ENCODE measurements around the gene MT1X. TPM values are rescaled to one million over a fixed set of nuclear protein-coding genes. Genes with fewer than 3 reads are reported as not detected.

Gene MT1X
- total and polyA plus RNA-seq, 2 of the 13 experiments (the other 11 are each of a cell fraction or from before 2014, with no cell fraction given) = 19.7 to 288 TPM

- TF ChIP-seq ZNF687 (CRISPR knock-in tag; IDR thresholded peaks at IDR 0.05) = no peak
These were observed 42.2 kb upstream of the MT1X start (continued) for GRCh38 chr16:56640076-56640475.

GRCh38 chr16:56641166-56641565, 41.1 kb upstream of the MT1X start:
- CTCF ChIA-PET (ENCODE audit: low intra/inter-chr PET ratio, low total read pairs) = no interaction called here
- no TSS peak for BruUV-seq (replicated peaks)
- ATAC-seq (no peak), FAIRE-seq (no peak), DNase-seq (ENCODE audit: low spot score) (no peak)
- Histone ChIP-seq H3K4me1 (ENCODE audit: insufficient read depth, low read length) (peaks cover 47% of the 10 kb centered on the region), H3K4me2 (ENCODE audit: low read depth, low read length) (no peak overlapping the region), H3K27me3 (ENCODE audit: control insufficient read depth in 1 of 2, insufficient read depth in 2 of 2, low read length in 2 of 2) (peaks cover 13 to 64% of the 10 kb centered on the region in 2 experiments; a peak in 4 of 5 replicates), H3K9me3 (ENCODE audit: low read length) (no peaks in the 10 kb centered on the region), H3K79me2 (ENCODE audit: insufficient read depth, low read length) (no peaks in the 10 kb centered on the region), H3K9ac (ENCODE audit: insufficient read depth, low read depth, low read length) (no peak overlapping the region), H3K36me3 (replicated peaks in 1 of 2; ENCODE audit: control insufficient read depth in 1 of 2, insufficient read depth in 2 of 2, low read length in 2 of 2) (no peaks in the 10 kb centered on the region), H3K4me3 (replicated peaks in 1 of 3; ENCODE audit: insufficient read depth in 1 of 3, low read depth in 2 of 3, low read length in 3 of 3) (no peak overlapping the region), H3K27ac (ENCODE audit: extremely low read length, insufficient read depth, low read length) (no peak overlapping the region), H2AFZ (ENCODE audit: low read length) (no peak overlapping the region), H4K20me1 (ENCODE audit: insufficient read depth, low read length) (no peaks in the 10 kb centered on the region)
- intact Hi-C loops (cut with micrococcal nuclease; ENCODE audit: unreplicated experiment) = no loop called here
- WGBS (ENCODE audit: low lambda C conversion rate) = 75% methylated on average over 2 of the region's 2 CpGs
- no peak for TF ChIP-seq TFDP1 (CRISPR knock-in tag; IDR thresholded peaks at IDR 0.05; ENCODE audit: borderline replicate concordance)
- TF ChIP-seq CEBPB (IDR thresholded peaks at IDR 0.05; ENCODE audit: borderline replicate concordance, low read depth, low read length) = peak; percentile 74
- in situ Hi-C loops (cut with HindIII; ENCODE audit: extremely low pct_ligation_motif_present, low pct_unique_long_range_greater_than_20kb) = no loop called here
- POLR2A ChIA-PET = no interaction called here

All from HepG2 (cell line).